AG10803 (cell line): ENCODE data around the gene LTA4H.

Source experiments
- DNase-seq: peaks from one replicate; pipeline ENCODE4 v3.0.0; 2010; ENCODE audit warnings: low read depth
- H3K4me3 ChIP-seq: 2 replicates; pipeline ENCODE4 v1.5.1; 2011; ENCODE audit warnings: mild to moderate bottlenecking, low read length, control low read depth
- CTCF ChIP-seq: conservative IDR thresholded peaks from 2 replicates; pipeline ENCODE4 v1.5.1; 2011; ENCODE audit warnings: mild to moderate bottlenecking, low read length, control low read depth, inconsistent platforms

The LTA4H gene

GRCh38 chr12:96064966-96065365 is 29.6 kb upstream of the LTA4H start:
- no peak overlapping the region for H3K4me3 ChIP-seq
- no peak for DNase-seq
- no peak for TF ChIP-seq CTCF

GRCh38 chr12:96064271-96064670 is 28.9 kb upstream of the LTA4H start:
- no peak for TF ChIP-seq CTCF
- DNase-seq: no peak
- H3K4me3 ChIP-seq: no peak overlapping the region

- peak; percentile 27 for TF ChIP-seq CTCF
- DNase-seq: peak; percentile 25
- no peak overlapping the region for H3K4me3 ChIP-seq
Measured at GRCh38 chr12:96063046-96063445, 27.7 kb upstream of the LTA4H start.

- DNase-seq: peak; percentile 88
- peak; percentile 89 for TF ChIP-seq CTCF
Measured at GRCh38 chr12:96061864-96062453, 26.6 kb upstream of the LTA4H start.

GRCh38 chr12:96061323-96061722 is 25.9 kb upstream of the LTA4H start:
- no peak for TF ChIP-seq CTCF
- no peak for DNase-seq
- no peak overlapping the region for H3K4me3 ChIP-seq

More at GRCh38 chr12:96061864-96062453, 26.6 kb upstream of the LTA4H start:
- no peak overlapping the region for H3K4me3 ChIP-seq

- no peak overlapping the region for H3K4me3 ChIP-seq
- no peak for TF ChIP-seq CTCF
- no peak for DNase-seq
Measured at GRCh38 chr12:96060041-96060440, 24.7 kb upstream of the LTA4H start.

- DNase-seq: no peak
- no peak for TF ChIP-seq CTCF
- no peak overlapping the region for H3K4me3 ChIP-seq
Measured at GRCh38 chr12:96057986-96058553, 22.7 kb upstream of the LTA4H start.
